Gastroesophageal sphincter (tissue), 3 donors: ENCODE data around the gene ANKRD60.

ENCODE experiments used
- CTCF ChIP-seq, 4 experiments: fragments of 200-600 bp in 2 of 4; fragments of 450-650 bp in 2 of 4; sonication (generic) in 1 of 4; IDR thresholded peaks; one replicate each; pipeline ENCODE4 v1.5.1; 2017 to 2019; ENCODE audit warnings: antibody characterized with exemption in 4 of 4, mild to moderate bottlenecking in 2 of 4, moderate library complexity in 2 of 4
- POLR2A ChIP-seq, 2 donors: fragments of 450-650 bp; IDR thresholded peaks; one replicate each; pipeline ENCODE4 v1.6.1; 2017; ENCODE audit warnings: antibody characterized with exemption in 2 of 2, mild to moderate bottlenecking in 2 of 2, moderate library complexity in 1 of 2
- POLR2AphosphoS5 ChIP-seq: sonication (generic); formaldehyde crosslinking; IDR thresholded peaks from one replicate; pipeline ENCODE4 v1.6.1; 2017; ENCODE audit warnings: antibody characterized with exemption

GRCh38 chr20:58235010-58235409 is 6.6 kb upstream of the ANKRD60 start:
- TF ChIP-seq CTCF (IDR thresholded peaks at IDR 0.05): no peak
- TF ChIP-seq POLR2A (IDR thresholded peaks at IDR 0.05): no peak
- no peak for TF ChIP-seq POLR2AphosphoS5
